GM21526 (cell line): ENCODE data around the gene ZNF560.
A peak's percentile ranks its signal among the peaks of the same experiment; 100 is the strongest.
"Not testable (repeated sequence)": the region's sequence is repeated elsewhere in the genome, so short reads cannot be mapped to it uniquely, and the experiment has no call there.

ENCODE experiments used
- ATAC-seq: cut with Tn5 transposase; IDR thresholded peaks from one replicate; pipeline ENCODE4 v1.9.1; 2021; ENCODE audit warnings: moderate library complexity; ENCODE audit not compliant: unreplicated experiment, low FRiP score

The ZNF560 gene

GRCh38 chr19:9498183-9498902 is at the start of gene ZNF560:
Gene ZNF560 (minus strand): TSS chr19:9498616. CDS start chr19:9475313, 23,303 bp downstream.
- no peak for ATAC-seq

- no peak for ATAC-seq
Observed at GRCh38 chr19:9547870-9548269, 49.5 kb upstream of the ZNF560 start.

GRCh38 chr19:9541281-9541680 is 42.9 kb upstream of the ZNF560 start:
- not testable (repeated sequence) for ATAC-seq

GRCh38 chr19:9539921-9540320 is 41.5 kb upstream of the ZNF560 start:
- ATAC-seq: not testable (repeated sequence)

- not testable (repeated sequence) for ATAC-seq
Observed at GRCh38 chr19:9539201-9539600, 40.8 kb upstream of the ZNF560 start.

- ATAC-seq: peak; percentile 71
Observed at GRCh38 chr19:9538183-9539058, 40.0 kb upstream of the ZNF560 start, which contains the start of gene ZNF426. Gene ZNF426 (minus strand): TSS chr19:9538645. CDS start chr19:9536232, 2,413 bp downstream.

GRCh38 chr19:9535934-9536333 is 37.5 kb upstream of the ZNF560 start:
- no peak for ATAC-seq

GRCh38 chr19:9531933-9532332 is 33.5 kb upstream of the ZNF560 start:
- ATAC-seq: no peak

GRCh38 chr19:9528757-9529336 is 30.4 kb upstream of the ZNF560 start:
- ATAC-seq: no peak

GRCh38 chr19:9523885-9524474 is 25.6 kb upstream of the ZNF560 start:
- no peak for ATAC-seq

- no peak for ATAC-seq
Observed at GRCh38 chr19:9507285-9507684, 8.9 kb upstream of the ZNF560 start.

GRCh38 chr19:9500796-9501195 is 2.4 kb upstream of the ZNF560 start:
- no peak for ATAC-seq

- no peak for ATAC-seq
Observed at GRCh38 chr19:9494096-9494495, 4.3 kb downstream of the ZNF560 start.

- no peak for ATAC-seq
Observed at GRCh38 chr19:9487016-9487415, 11.4 kb downstream of the ZNF560 start.

GRCh38 chr19:9485140-9485539 is 13.3 kb downstream of the ZNF560 start:
- ATAC-seq: no peak

- ATAC-seq: no peak
Observed at GRCh38 chr19:9474975-9475374, 23.4 kb downstream of the ZNF560 start.

- no peak for ATAC-seq
Observed at GRCh38 chr19:9467161-9467560, 31.3 kb downstream of the ZNF560 start.

GRCh38 chr19:9461938-9462337 is 36.5 kb downstream of the ZNF560 start:
- ATAC-seq: no peak

- no peak for ATAC-seq
Observed at GRCh38 chr19:9456018-9456689, 42.3 kb downstream of the ZNF560 start.

- no peak for ATAC-seq
Observed at GRCh38 chr19:9453953-9454352, 44.5 kb downstream of the ZNF560 start.
